Endometrium (tissue), 2 donors: ENCODE data around the gene KRTAP19-1.
"Not testable (repeated sequence)": the region's sequence is repeated elsewhere in the genome, so short reads cannot be mapped to it uniquely, and the experiment has no call there.

Experiments used
- FAIRE-seq: peaks from 2 replicates; lab custom pipeline; 2012; peaks lifted over from hg19 to GRCh38; lab: Jason Lieb, UNC
- donor health status: control.
- donor health status: control.

KRTAP19-1 gene

GRCh38 chr21:30480145-30480544 lies at the start of gene KRTAP19-1:
Gene KRTAP19-1 (minus strand): TSS chr21:30480367. CDS start chr21:30480317, 50 bp downstream.
- FAIRE-seq = no peak

GRCh38 chr21:30518876-30519275 lies 38.7 kb upstream of the KRTAP19-1 start:
- FAIRE-seq = no peak

GRCh38 chr21:30515681-30516080 lies 35.5 kb upstream of the KRTAP19-1 start:
- FAIRE-seq = no peak

GRCh38 chr21:30505621-30506205 lies 25.5 kb upstream of the KRTAP19-1 start:
- not testable (repeated sequence) for FAIRE-seq

GRCh38 chr21:30502041-30502440 lies 21.9 kb upstream of the KRTAP19-1 start, which contains the start of gene KRTAP19-5:
Gene KRTAP19-5 (minus strand): TSS chr21:30502141. CDS start chr21:30502090, 51 bp downstream.
- FAIRE-seq = no peak

DNA sequence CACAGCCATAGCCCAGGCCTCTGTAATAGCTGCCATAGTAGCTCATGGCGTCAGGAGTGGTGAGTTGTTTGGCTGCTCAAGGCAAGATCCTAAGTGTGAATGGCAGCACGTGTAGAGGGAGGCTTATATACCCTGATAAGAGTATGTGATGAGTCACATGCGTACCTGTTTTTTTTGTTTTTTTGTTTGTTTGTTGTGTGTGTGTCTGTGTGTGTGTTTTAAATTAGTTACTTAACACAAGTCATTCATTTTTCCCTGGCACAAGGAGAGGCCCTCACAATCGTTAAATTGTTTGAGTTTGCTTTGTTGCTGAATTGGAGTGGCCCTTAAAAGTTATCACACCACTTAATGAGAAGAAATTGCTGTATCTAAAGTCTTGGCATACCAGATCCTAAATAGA lies 16.9 kb upstream of the KRTAP19-1 start, which contains the start of gene KRTAP19-4:
Gene KRTAP19-4, minus strand, starts transcription at position 101 of the 400 bp plus-strand sequence. Its CDS starts 55 bp downstream, at position 46.
- FAIRE-seq = no peak

- no peak for FAIRE-seq
Observed at GRCh38 chr21:30491963-30492428, 11.8 kb upstream of the KRTAP19-1 start, which contains the start of gene KRTAP19-3. Gene KRTAP19-3 (minus strand): TSS chr21:30492013. CDS start chr21:30491957, 56 bp downstream.

GRCh38 chr21:30487336-30487735 lies 7.2 kb upstream of the KRTAP19-1 start, which contains the start of gene KRTAP19-2:
Gene KRTAP19-2 (minus strand): TSS chr21:30487436. CDS start chr21:30487348, 88 bp downstream.
- FAIRE-seq = no peak

DNA sequence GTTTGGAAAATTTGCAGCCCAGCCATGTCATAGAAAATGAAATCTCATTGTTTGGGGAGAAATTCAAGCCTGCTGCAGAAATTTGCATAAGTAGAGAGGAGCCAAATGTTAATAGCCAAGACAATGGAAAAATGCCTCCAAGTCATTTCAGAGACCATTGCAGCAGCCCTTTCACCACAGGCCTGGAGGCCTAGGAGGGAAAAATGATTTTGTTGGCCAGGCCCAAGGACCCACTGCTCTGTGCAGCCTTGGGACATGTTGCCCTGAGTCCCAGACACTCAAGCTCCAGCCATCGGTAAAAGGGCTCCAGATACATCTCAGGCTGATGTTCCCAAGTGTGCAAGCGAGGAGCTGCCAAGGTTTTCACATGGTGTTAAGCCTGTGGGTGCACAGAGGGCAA lies 6.0 kb upstream of the KRTAP19-1 start:
- no peak for FAIRE-seq

DNA sequence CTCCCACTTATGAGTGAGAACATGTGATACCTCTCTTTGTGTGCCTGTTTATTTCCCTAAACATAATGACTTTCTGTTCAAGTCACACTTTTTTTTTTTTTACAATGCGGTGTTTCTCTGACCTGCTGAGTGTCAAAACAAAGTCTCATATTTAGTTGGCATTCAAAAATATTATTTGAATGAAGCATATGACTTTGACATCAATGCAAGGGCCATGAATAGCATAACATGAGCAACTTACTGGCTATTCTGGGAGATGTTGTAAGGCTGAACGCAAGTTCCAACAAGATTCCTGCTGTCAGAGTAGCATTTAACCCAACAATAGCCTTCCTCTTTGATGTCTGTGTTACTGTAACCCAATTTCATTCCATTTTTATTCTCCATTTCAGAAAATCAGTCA lies 2.0 kb upstream of the KRTAP19-1 start:
- no peak for FAIRE-seq

GRCh38 chr21:30479259-30479658 lies 908 bp downstream of the KRTAP19-1 start:
- no peak for FAIRE-seq

- no peak for FAIRE-seq
Observed at GRCh38 chr21:30478004-30478403, 2.2 kb downstream of the KRTAP19-1 start.

- no peak for FAIRE-seq
Observed at GRCh38 chr21:30468900-30469714, 11.1 kb downstream of the KRTAP19-1 start.

DNA sequence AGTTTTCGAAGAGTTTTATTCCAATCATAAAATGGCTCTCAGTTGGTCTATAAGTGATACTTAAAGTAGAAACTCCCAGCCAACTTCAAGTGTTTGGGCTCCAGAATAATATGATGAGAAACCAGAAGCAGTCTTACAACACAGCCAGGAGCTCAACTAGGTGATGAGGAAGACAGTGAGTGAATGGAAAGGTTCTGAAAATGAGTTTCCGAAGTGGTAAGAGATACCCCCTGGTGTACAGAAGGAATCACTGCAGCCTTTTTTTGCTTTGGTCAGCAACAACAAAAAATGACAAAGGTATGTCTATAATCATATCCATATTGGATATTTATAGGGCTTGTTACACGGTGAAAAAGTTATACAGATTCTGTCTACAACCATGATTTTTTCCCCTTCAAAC lies 16.5 kb downstream of the KRTAP19-1 start:
- FAIRE-seq = no peak

- no peak for FAIRE-seq
Observed at GRCh38 chr21:30448514-30448913, 31.7 kb downstream of the KRTAP19-1 start.

- no peak for FAIRE-seq
Observed at GRCh38 chr21:30447056-30447455, 33.1 kb downstream of the KRTAP19-1 start.

DNA sequence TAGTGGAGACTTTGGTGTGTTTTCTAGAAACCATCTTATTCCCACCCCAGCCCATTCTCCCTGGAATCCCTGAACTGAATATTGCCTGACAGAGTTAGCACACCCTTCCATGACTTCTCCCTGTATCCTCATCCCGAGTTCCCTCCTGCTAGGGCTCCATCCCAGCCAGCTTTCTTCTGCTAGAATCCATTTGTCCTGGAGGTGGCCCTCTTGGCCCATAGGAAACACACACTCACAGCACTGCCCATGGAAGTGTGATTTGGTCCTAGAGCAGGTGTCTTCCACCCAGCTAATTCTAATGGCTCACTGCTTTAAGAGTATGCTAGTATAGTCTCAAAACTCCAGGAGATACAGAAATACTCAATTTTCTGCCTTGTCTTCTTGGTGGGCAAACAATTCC lies 36.0 kb downstream of the KRTAP19-1 start:
- no peak for FAIRE-seq

DNA sequence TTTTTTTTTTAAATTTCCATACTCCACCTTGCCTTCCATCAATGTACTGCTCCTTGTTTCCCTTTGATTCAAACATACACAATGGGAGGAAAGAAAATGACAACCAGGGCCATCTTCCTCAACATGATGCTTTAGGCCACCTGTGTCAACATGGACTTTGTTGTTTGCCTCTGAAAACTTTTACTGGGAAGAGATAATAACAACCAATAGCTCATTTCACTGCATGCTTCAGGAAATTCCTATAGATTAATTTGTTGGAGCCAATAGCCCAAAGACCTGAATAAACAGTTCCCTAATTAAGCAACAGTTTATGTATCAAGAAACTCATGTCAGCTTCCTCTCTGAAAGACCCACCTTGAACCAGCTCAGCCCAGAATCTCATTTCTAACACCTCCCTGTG lies 36.9 kb downstream of the KRTAP19-1 start:
- FAIRE-seq = no peak

GRCh38 chr21:30439975-30440374 lies 40.2 kb downstream of the KRTAP19-1 start, which contains the start of gene KRTAP15-1:
Gene KRTAP15-1 (plus strand): TSS chr21:30440275. CDS start chr21:30440328, 53 bp downstream.
- no peak for FAIRE-seq

DNA sequence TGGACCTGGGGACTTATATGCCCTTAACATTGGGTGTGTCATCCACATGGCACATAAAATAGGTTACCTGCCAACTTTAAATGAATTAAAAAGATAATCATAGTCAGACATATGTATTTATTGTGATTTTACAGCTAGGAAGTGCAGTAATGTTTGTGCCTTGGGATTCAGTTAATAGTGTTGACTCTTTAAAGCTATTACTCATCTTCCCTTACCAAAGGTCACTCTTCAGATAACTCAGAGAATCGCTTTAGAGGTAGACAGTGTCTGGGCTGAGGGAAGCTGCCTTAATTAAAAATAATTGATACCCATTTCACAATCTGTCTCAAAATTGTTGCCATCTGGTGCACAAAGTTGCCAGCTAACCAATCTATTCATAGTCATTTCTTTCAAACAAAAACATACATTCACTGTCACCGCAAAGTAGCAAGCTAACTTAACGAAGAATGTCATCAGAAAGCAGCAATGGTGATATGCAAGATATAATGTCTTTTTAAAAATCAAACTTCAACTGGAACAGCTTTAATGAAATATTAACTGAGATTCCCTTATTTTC lies 43.1 kb downstream of the KRTAP19-1 start:
- FAIRE-seq = no peak

DNA sequence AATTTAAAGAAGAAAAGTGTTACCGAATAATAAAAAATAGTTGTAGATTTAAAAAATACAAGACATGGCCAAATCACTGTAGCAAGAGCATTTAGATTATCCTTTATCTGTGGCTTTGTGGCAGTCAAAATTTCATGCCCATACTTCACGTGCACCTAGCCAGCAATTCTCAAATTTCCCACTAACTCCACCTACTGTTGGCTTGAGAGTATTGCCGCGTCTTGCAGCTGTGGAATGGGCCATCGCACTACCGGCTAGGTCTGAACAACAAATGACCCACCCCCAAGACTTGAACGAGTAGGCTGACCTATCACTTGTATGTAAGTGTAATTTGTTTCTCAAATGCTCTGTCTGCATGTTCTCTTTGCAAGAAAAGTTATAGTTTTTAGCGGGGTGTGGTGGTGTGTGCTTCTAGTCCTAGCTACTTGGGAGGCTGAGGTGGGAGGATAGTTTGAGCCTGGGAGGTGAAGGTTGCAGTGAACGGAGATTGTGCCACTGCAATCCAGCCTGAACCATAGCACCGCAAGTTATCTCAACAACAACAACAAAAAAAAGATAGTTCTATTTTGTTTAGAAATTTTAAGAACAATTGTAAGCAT lies 46.0 kb downstream of the KRTAP19-1 start:
- no peak for FAIRE-seq

DNA sequence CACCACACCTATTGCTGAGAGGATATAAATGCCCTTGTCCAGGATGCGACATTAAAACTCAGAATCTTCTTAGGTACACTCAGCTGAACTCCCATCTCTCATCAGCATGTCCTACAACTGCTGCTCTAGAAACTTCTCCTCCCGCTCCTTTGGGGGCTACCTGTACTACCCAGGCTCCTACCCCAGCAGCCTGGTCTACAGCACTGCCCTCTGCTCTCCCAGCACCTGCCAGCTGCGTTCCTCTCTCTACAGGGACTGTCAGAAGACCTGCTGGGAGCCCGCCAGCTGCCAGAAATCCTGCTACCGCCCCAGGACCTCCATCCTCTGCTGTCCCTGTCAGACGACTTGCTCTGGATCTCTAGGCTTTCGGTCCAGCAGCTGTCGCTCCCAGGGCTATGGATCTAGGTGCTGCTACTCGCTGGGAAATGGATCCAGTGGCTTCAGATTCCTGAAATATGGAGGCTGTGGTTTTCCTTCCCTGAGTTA lies 50.0 kb downstream of the KRTAP19-1 start, which contains the start of gene KRTAP13-4:
Gene KRTAP13-4, plus strand, starts transcription at position 51 of the 486 bp plus-strand sequence. Its CDS starts 56 bp downstream, at position 107.
- no peak for FAIRE-seq
